Sigmoid colon (tissue), 7 donors: Measurements from ENCODE around the gene MTFMT. TPM values are rescaled to one million over a fixed set of nuclear protein-coding genes. Genes with fewer than 3 reads are reported as not detected.

ENCODE experiments used
- DNase-seq: peaks from one replicate; pipeline ENCODE4 v3.0.0-alpha.2; 2019
- H3K27ac ChIP-seq, 4 donors: fragments of 200-600 bp; sonication (generic); one replicate each; pipeline ENCODE4 v1.5.1; 2016 to 2019; ENCODE audit warnings: mild to moderate bottlenecking in 1 of 4
- H3K27me3 ChIP-seq, 3 donors: fragments of 200-600 bp; sonication (generic); one replicate each; pipeline ENCODE4 v1.5.1; 2019; ENCODE audit warnings: mild to moderate bottlenecking in 1 of 3
- H3K36me3 ChIP-seq, 4 donors: fragments of 200-600 bp; sonication (generic); one replicate each; pipeline ENCODE4 v1.5.1; 2016 to 2019
- H3K4me1 ChIP-seq, 4 donors: fragments of 200-600 bp; sonication (generic); one replicate each; pipeline ENCODE4 v1.5.1; 2017 to 2019
- H3K4me3 ChIP-seq, 4 donors: fragments of 200-600 bp; sonication (generic); one replicate each; pipeline ENCODE4 v1.5.1; 2017 to 2019; ENCODE audit warnings: mild to moderate bottlenecking in 2 of 4, moderate library complexity in 1 of 4
- H3K9me3 ChIP-seq, 4 donors: fragments of 200-600 bp in 3 of 4; sonication (generic) in 3 of 4; one replicate each; pipeline versions ENCODE4 v1.5.1 to v1.6.1; 2013 to 2019
- EP300 ChIP-seq, 4 donors: sonication (generic); formaldehyde crosslinking; IDR thresholded peaks; one replicate each; pipeline ENCODE4 v1.6.1; 2017; ENCODE audit warnings: antibody characterized with exemption in 4 of 4
- POLR2A ChIP-seq, 2 donors: fragments of 450-650 bp; IDR thresholded peaks; one replicate each; pipeline ENCODE4 v1.6.1; 2016; ENCODE audit warnings: antibody characterized with exemption in 2 of 2, mild to moderate bottlenecking in 2 of 2, moderate library complexity in 2 of 2
- POLR2AphosphoS5 ChIP-seq, 4 donors: sonication (generic); formaldehyde crosslinking; IDR thresholded peaks; one replicate each; pipeline ENCODE4 v1.6.1; 2017; ENCODE audit warnings: antibody characterized with exemption in 4 of 4
- WGBS, 2 donors: extraction: QIAGEN DNeasy Blood & Tissue Kit; methylation state at CpG; one replicate each; pipeline ENCODE4 v1.1.7; 2013; 5-methylcytosine and 5-hydroxymethylcytosine counted together
- intact Hi-C: fragments of 100-400 bp; cut with DNase I; formaldehyde crosslinking; loops from one replicate; pipeline ENCODE4 v1.15.1; 2023
- polyA plus RNA-seq, 3 donors: library from polyadenylated mRNA; stranded (reverse); fragments of 200-250 nt; gene quantifications; one replicate each; pipeline ENCODE4 v1.2.3, GENCODE V29; 2013
- total RNA-seq, 4 donors: library from RNA; depleted of rRNA; stranded (reverse); fragments of >200 nt; gene quantifications; one replicate each; pipeline ENCODE4 v1.1.0, GENCODE V29; 2016
- TF ChIP-seq, protein P1 (sequence below), 4 experiments: fragments of 450-650 bp in 3 of 4; fragments of 200-600 bp in 1 of 4; IDR thresholded peaks; one replicate each; pipeline ENCODE4 v1.5.1; 2016 to 2019; ENCODE audit warnings: antibody characterized with exemption in 4 of 4, mild to moderate bottlenecking in 3 of 4, moderate library complexity in 2 of 4
- donor health status: healthy with polysubstance abuse.
- donor health status: Bipolar disorder and iron deficiency.
- donor health status: healthy.

Gene MTFMT
- total and polyA plus RNA-seq, 7 donors, result 10.7 to 43.6 (median 31.3) TPM

DNA sequence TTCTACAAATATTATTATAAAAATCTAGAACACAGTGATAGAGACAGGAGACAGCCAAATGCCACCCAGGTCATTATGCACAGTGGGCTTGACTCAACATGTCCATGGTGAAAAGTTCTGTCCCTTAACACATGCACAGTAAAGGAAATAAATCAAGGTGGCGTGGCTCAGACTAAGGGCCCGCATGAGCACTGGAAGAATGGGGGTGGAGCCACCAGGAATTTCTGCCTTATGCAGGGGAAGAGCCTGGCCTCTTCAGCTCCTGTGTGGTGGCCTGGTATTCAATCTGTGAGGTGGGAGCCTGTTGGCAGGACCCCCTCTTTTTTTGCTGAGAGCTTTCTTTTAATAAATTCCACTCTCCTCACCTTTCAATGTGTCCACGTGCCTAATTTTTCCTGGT lies 22.6 kb downstream of the MTFMT start:
- intact Hi-C loops, result no loop called here
- no peaks in the 10 kb centered on the region for H3K9me3 ChIP-seq
- H3K27ac ChIP-seq, result no peak overlapping the region
- no peak overlapping the region for H3K4me3 ChIP-seq
- no peak for DNase-seq
- TF ChIP-seq, protein P1, sequence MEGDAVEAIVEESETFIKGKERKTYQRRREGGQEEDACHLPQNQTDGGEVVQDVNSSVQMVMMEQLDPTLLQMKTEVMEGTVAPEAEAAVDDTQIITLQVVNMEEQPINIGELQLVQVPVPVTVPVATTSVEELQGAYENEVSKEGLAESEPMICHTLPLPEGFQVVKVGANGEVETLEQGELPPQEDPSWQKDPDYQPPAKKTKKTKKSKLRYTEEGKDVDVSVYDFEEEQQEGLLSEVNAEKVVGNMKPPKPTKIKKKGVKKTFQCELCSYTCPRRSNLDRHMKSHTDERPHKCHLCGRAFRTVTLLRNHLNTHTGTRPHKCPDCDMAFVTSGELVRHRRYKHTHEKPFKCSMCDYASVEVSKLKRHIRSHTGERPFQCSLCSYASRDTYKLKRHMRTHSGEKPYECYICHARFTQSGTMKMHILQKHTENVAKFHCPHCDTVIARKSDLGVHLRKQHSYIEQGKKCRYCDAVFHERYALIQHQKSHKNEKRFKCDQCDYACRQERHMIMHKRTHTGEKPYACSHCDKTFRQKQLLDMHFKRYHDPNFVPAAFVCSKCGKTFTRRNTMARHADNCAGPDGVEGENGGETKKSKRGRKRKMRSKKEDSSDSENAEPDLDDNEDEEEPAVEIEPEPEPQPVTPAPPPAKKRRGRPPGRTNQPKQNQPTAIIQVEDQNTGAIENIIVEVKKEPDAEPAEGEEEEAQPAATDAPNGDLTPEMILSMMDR (IDR thresholded peaks at IDR 0.05), result no peak
- TF ChIP-seq POLR2A (IDR thresholded peaks at IDR 0.05) (no peak), POLR2AphosphoS5 (IDR thresholded peaks at IDR 0.05) (no peak), EP300 (IDR thresholded peaks at IDR 0.05) (no peak)
- WGBS, 2 donors, result 92 to 93% methylated on average over 3 of the region's 3 CpGs
- no peaks in the 10 kb centered on the region for H3K4me1 ChIP-seq
- H3K27me3 ChIP-seq, result no peaks in the 10 kb centered on the region
- peaks cover 0 to 53% (median 6%) of the 10 kb centered on the region in 4 donors for H3K36me3 ChIP-seq

DNA sequence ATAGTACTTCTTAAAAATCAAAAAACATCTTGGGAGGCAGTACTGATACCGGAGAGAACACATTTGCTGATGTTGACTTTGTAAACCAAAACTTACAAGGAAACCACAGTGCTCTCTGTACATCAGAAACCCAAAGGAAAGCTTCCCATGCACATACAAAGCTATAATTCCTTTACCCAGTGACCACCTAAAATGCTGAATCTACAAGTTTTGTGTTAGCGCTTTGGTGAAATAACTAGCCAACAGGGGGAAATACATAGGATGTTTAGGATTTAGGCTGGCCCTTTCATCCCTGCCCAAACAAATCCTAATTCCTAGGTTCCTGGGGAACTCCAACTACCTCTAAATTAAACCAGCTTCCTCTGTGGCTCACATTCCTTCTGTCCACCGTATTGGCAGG lies 24.4 kb downstream of the MTFMT start:
- intact Hi-C loops, result no loop called here
- no peak for DNase-seq
- peaks cover 0 to 50% (median 2%) of the 10 kb centered on the region in 4 donors for H3K36me3 ChIP-seq

DNA sequence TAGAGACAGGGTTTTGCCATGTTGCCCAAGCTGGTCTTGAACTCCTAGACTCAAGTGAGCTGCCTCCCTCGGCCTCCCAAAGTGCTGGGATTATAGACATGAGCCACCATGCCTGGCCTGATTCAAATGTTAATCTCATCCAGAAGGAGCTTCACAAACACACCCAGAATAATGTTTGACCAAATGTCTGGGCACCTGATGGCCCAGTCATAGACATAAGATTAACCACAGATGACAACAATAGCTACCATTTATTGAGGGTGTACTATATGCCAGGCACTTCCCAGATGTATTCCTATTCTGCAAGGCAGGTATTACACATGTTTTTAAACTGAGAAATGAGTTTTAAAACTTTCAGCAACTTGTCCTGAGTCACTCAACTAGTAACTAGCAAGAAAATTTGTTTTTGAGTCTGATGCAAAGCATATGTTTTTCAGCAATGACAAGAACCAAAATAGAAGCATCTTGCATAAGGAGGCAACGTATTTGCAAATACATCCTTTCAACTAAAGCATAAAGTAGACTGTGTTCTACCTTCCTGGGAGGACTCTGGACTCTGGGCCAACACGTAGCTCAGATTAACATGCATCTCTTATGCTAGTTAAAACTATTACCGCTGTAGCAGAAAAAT lies 31.6 kb downstream of the MTFMT start:
- no peaks in the 10 kb centered on the region for H3K4me1 ChIP-seq
- no peak for DNase-seq
- no peaks in the 10 kb centered on the region for H3K27me3 ChIP-seq
- H3K27ac ChIP-seq, result no peak overlapping the region
- peaks cover 0 to 17% (median 0%) of the 10 kb centered on the region in 4 donors for H3K36me3 ChIP-seq
- intact Hi-C loops, result loop anchor here (10.0 kb wide), 1 partner anchor 263 kb away; no protein-coding TSS in a partner anchor
- no peaks in the 10 kb centered on the region for H3K9me3 ChIP-seq
- no peak overlapping the region for H3K4me3 ChIP-seq
- WGBS, 2 donors, result 84 to 88% methylated on average over 4 of the region's 4 CpGs
- TF ChIP-seq POLR2AphosphoS5 (IDR thresholded peaks at IDR 0.05), result no peak

More for the DNA sequence above, 24.4 kb downstream of the MTFMT start:
- Histone ChIP-seq H3K27me3 (no peaks in the 10 kb centered on the region), H3K27ac (no peak overlapping the region), H3K4me3 (no peak overlapping the region), H3K9me3 (no peaks in the 10 kb centered on the region), H3K4me1 (no peaks in the 10 kb centered on the region)
- TF ChIP-seq, protein P1 (IDR thresholded peaks at IDR 0.05), result no peak
- TF ChIP-seq EP300 (IDR thresholded peaks at IDR 0.05) (no peak), POLR2AphosphoS5 (IDR thresholded peaks at IDR 0.05) (no peak), POLR2A (IDR thresholded peaks at IDR 0.05) (no peak)
- 90 to 93% methylated on average over 3 of the region's 3 CpGs for whole genome bisulfite sequencing, 2 donors

DNA sequence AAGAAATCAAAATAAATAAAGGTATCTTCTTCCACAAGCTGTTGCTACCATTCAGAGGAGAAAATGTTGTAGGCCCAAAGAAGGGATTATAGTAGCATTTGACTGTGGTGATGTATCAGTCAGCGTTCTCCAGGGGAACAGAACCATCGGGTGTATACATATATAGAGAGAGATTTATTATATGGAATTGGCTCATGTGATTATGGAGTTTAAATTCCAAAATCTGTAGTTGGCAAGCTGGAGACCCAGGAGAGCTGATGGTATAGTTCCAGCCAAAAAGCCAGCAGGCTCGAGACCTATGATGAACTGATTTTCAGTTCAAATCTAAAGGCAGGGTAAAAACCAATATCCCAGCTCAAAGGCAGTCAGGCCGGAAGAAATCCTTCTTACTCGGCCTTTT lies 32.4 kb downstream of the MTFMT start:
- no peak for DNase-seq
- Histone ChIP-seq H3K4me1 (no peaks in the 10 kb centered on the region), H3K27ac (no peak overlapping the region), H3K36me3 (peaks cover 0 to 10% (median 0%) of the 10 kb centered on the region in 4 donors), H3K4me3 (no peak overlapping the region), H3K27me3 (no peaks in the 10 kb centered on the region), H3K9me3 (no peaks in the 10 kb centered on the region)
- 80 to 82% methylated on average over 5 of the region's 5 CpGs for WGBS, 2 donors
- intact Hi-C loops, result loop anchor here (10.0 kb wide), 1 partner anchor 262 kb away; no protein-coding TSS in a partner anchor
- TF ChIP-seq POLR2AphosphoS5 (IDR thresholded peaks at IDR 0.05) (no peak), EP300 (IDR thresholded peaks at IDR 0.05) (no peak), POLR2A (IDR thresholded peaks at IDR 0.05) (no peak)
- TF ChIP-seq, protein P1 (IDR thresholded peaks at IDR 0.05), result no peak

DNA sequence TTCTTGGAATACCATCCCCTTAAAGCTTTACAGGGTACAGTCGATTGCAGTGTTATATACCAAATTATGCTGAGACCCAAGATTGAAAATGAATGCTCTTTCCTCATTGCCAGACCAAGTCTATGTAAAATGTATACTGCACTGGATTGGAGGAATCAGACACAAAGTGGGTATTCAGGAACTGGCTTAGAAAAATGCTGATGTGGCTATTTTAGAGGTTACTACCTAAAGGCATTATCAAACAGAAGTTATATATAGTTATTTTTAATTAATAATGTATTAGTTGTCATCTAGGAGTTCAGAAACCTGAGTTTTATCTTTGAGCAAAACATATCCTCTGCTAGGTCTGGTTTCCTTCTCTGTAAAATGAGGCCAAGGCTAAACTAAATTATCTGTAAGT lies 36.1 kb downstream of the MTFMT start:
- H3K27ac ChIP-seq, result no peak overlapping the region
- H3K4me3 ChIP-seq, result no peak overlapping the region
- H3K9me3 ChIP-seq, result no peaks in the 10 kb centered on the region
- TF ChIP-seq, protein P1 (IDR thresholded peaks at IDR 0.05), result no peak
- TF ChIP-seq POLR2AphosphoS5 (IDR thresholded peaks at IDR 0.05) (no peak), POLR2A (IDR thresholded peaks at IDR 0.05) (no peak), EP300 (IDR thresholded peaks at IDR 0.05) (no peak)
- no peak for DNase-seq
- no peaks in the 10 kb centered on the region for H3K36me3 ChIP-seq
- peaks cover 0 to 13% (median 7%) of the 10 kb centered on the region in 4 donors for H3K4me1 ChIP-seq
- no peaks in the 10 kb centered on the region for H3K27me3 ChIP-seq
- 49 to 59% methylated on average over 1 of the region's 1 CpG for WGBS, 2 donors
- intact Hi-C loops, result loop anchor here (5.0 to 10.0 kb wide), 3 partner anchors 94 to 258 kb away; partner anchors contain the start of gene PLEKHO2
